GM12878 (cell line): ENCODE results near the gene FUBP3. TPM values are rescaled to one million over a fixed set of nuclear protein-coding genes. Genes with fewer than 3 reads are reported as not detected.

Experiments used
- ATAC-seq: fragments of 200-7000 bp; cut with Tn5 transposase; 3 replicates; pipeline ENCODE4 v1.9.1; 2020; ENCODE audit warnings: mild to moderate bottlenecking, moderate library complexity
- BruUV-seq: library from RNA; stranded (reverse); fragments of 400-500 nt; replicated peaks from 2 replicates; lab custom pipeline; 2021; lab: Mats Ljungman, UMichigan
- CTCF ChIA-PET: fragments of 300-600 bp; sonication (Branson Sonifier 250); formaldehyde crosslinking; extraction: SDS; loops from one replicate; lab custom pipeline; 2021; ENCODE audit warnings: inconsistent platforms; lab: Yijun Ruan, JAX
- POLR2A ChIA-PET: fragments of 350-600 bp; formaldehyde crosslinking; extraction: SDS; loops from one replicate; lab custom pipeline; 2021; ENCODE audit warnings: inconsistent platforms; lab: Charles Lee
- RAD21 ChIA-PET: fragments of 300-600 bp; sonication (Branson Sonifier 250); formaldehyde crosslinking; loops from one replicate; lab custom pipeline; 2023; ENCODE audit warnings: antibody characterized with exemption; ENCODE audit not compliant: unreplicated experiment; lab: Charles Lee
- SMC1A ChIA-PET: fragments of 300-600 bp; sonication (Branson Sonifier 250); formaldehyde crosslinking; loops from one replicate; lab custom pipeline; 2023; ENCODE audit not compliant: unreplicated experiment, uncharacterized antibody; lab: Charles Lee
- DNase-seq: peaks from one replicate; pipeline ENCODE4 v3.0.0-alpha.2; 2011; ENCODE audit warnings: low read depth, low spot score
- FAIRE-seq: peaks from 3 replicates; lab custom pipeline; 2011; peaks lifted over from hg19 to GRCh38; lab: Jason Lieb, UNC
- H2AFZ ChIP-seq: 2 replicates; pipeline ENCODE4 v1.6.0; 2011; ENCODE audit warnings: low read depth, low read length, control low read depth; ENCODE audit not compliant: control insufficient read depth
- H3K27ac ChIP-seq: 2 replicates; pipeline ENCODE4 v1.5.1; 2011; ENCODE audit warnings: control low read depth; ENCODE audit not compliant: control insufficient read depth, insufficient read depth
- H3K27me3 ChIP-seq, 2 experiments: replicated peaks in 1 of 2; 2 replicates each; pipeline versions ENCODE4 v1.6.0 to v1.6.1; 2011; ENCODE audit warnings: low read length in 1 of 2; ENCODE audit not compliant: control insufficient read depth in 2 of 2, insufficient read depth in 2 of 2
- H3K36me3 ChIP-seq, 2 experiments: 2 replicates each; pipeline ENCODE4 v1.5.1; 2011; ENCODE audit warnings: low read length in 1 of 2; ENCODE audit not compliant: control insufficient read depth in 2 of 2, insufficient read depth in 2 of 2
- H3K4me1 ChIP-seq: 2 replicates; pipeline ENCODE4 v1.6.1; 2011; ENCODE audit warnings: mild to moderate bottlenecking, low read length, moderate library complexity, mixed read lengths; ENCODE audit not compliant: control insufficient read depth, insufficient read depth
- H3K4me2 ChIP-seq: 2 replicates; pipeline ENCODE4 v1.6.0; 2011; ENCODE audit warnings: control low read depth; ENCODE audit not compliant: control insufficient read depth, insufficient read depth
- H3K4me3 ChIP-seq: fragments of 200-600 bp; sonication (generic); 2 replicates; pipeline ENCODE4 v1.5.1; 2016
- H3K79me2 ChIP-seq: 2 replicates; pipeline ENCODE4 v1.6.0; 2011; ENCODE audit warnings: low read length; ENCODE audit not compliant: control insufficient read depth, insufficient read depth
- H3K9ac ChIP-seq: 2 replicates; pipeline ENCODE4 v1.8.0; 2011; ENCODE audit warnings: low read length, control low read depth, mixed read lengths; ENCODE audit not compliant: control insufficient read depth, insufficient read depth
- H3K9me3 ChIP-seq: replicated peaks from 3 replicates; pipeline ENCODE4 v1.5.1; 2011; ENCODE audit warnings: mild to moderate bottlenecking, low read length; ENCODE audit not compliant: control insufficient read depth, insufficient read depth
- H4K20me1 ChIP-seq: 2 replicates; pipeline ENCODE4 v1.6.0; 2011; ENCODE audit not compliant: control insufficient read depth, insufficient read depth
- ASH2L ChIP-seq: fragments of 300-600, 200-600 bp; sonication (generic); IDR thresholded peaks from 2 replicates; pipeline ENCODE4 v1.6.1; 2017; ENCODE audit warnings: low read depth, mild to moderate bottlenecking, borderline replicate concordance
- CBX3 ChIP-seq: fragments of 200-600 bp; sonication (generic); IDR thresholded peaks from 2 replicates; pipeline ENCODE4 v1.6.1; 2016; ENCODE audit warnings: low read depth, borderline replicate concordance
- CEBPB ChIP-seq, 2 experiments: fragments of 150-350 bp in 1 of 2; IDR thresholded peaks; 2 replicates each; pipeline ENCODE4 v1.6.1; 2012 to 2014; ENCODE audit warnings: low read depth in 2 of 2, low read length in 2 of 2, borderline replicate concordance in 1 of 2, inconsistent platforms in 1 of 2
- CUX1 ChIP-seq: IDR thresholded peaks from 2 replicates; pipeline ENCODE4 v1.6.1; 2012; ENCODE audit warnings: improper control_type of control experiment, low read depth, low read length; ENCODE audit not compliant: insufficient replicate concordance
- EED ChIP-seq: sonication (generic); IDR thresholded peaks from 2 replicates; pipeline ENCODE4 v1.6.1; 2016; ENCODE audit warnings: antibody characterized with exemption, low read depth
- MYB ChIP-seq: fragments of 150-350 bp; IDR thresholded peaks from 2 replicates; pipeline ENCODE4 v1.6.1; 2014; ENCODE audit warnings: mild to moderate bottlenecking, low read depth, low read length, borderline replicate concordance
- NR2C1 ChIP-seq: fragments of 450-650 bp; IDR thresholded peaks from 2 replicates; pipeline ENCODE4 v1.6.1; 2017; ENCODE audit warnings: antibody characterized with exemption, mild to moderate bottlenecking, moderate library complexity
- SMAD5 ChIP-seq: IDR thresholded peaks from 2 replicates; pipeline ENCODE4 v1.6.1; 2016; ENCODE audit warnings: antibody characterized with exemption, low read depth
- ZSCAN29 ChIP-seq: fragments of 450-650 bp; IDR thresholded peaks from 2 replicates; pipeline ENCODE4 v1.6.1; 2017; ENCODE audit warnings: mild to moderate bottlenecking, moderate library complexity
- WGBS: methylation state at CpG from one replicate; pipeline ENCODE4 v1.1.6; 2016; ENCODE audit warnings: low lambda C conversion rate; ENCODE audit not compliant: insufficient replicate concordance, insufficient coverage; ENCODE audit errors: missing lambda C conversion rate; 5-methylcytosine and 5-hydroxymethylcytosine counted together
- in situ Hi-C: fragments of 300-500 bp; cut with MboI; formaldehyde crosslinking; loops from 9 replicates; pipeline ENCODE4 v1.14.3; 2018; ENCODE audit warnings: mixed read lengths
- intact Hi-C: fragments of 100-400 bp; cut with micrococcal nuclease; formaldehyde crosslinking; loops from one replicate; pipeline ENCODE4 v1.14.2; 2022; ENCODE audit not compliant: unreplicated experiment
- polyA plus RNA-seq, 11 experiments: library from polyadenylated mRNA; depleted of rRNA in 4 of 11; unstranded in 6 of 11; stranded (reverse) in 5 of 11; fragments of >200 nt; fragmentation: Nextera tagmentation in 4 of 11; fragmentation: Illumina TruSeq in 1 of 11; extraction: Ambion mirVana in 4 of 11; extraction: Trizol in 1 of 11; gene quantifications; 1 replicate in 1 of 11; 2 replicates in 10 of 11; pipeline versions ENCODE4 v1.2.1 to v1.2.3, GENCODE V29; 2011 to 2016; ENCODE audit warnings: inconsistent platforms in 2 of 11, missing spikeins in 2 of 11, low read depth in 1 of 11
- total RNA-seq, 4 experiments: library from RNA; depleted of rRNA in 3 of 4; stranded (reverse); fragments of >200 nt in 3 of 4; fragmentation: Illumina TruSeq in 1 of 4; extraction: Trizol in 1 of 4; gene quantifications; 2 replicates each; pipeline versions ENCODE4 v1.2.1 to v1.2.3, GENCODE V29; 2013 to 2021

FUBP3 gene
- total and polyA plus RNA-seq, 10 of the 15 experiments (the other 5 are each of a cell fraction or from before 2014, with no cell fraction given) = 2.4 to 49.4 (median 37.2) TPM

- no peak for TF ChIP-seq CUX1
- TF ChIP-seq EED = no peak
- no peak for TF ChIP-seq CEBPB (IDR thresholded peaks at IDR 0.05; ENCODE audit: borderline replicate concordance in 1 of 2, low read depth in 2 of 2, low read length in 2 of 2)
- TF ChIP-seq SMAD5 = no peak
- TF ChIP-seq CBX3 = no peak
- TF ChIP-seq NR2C1 = no peak
- no peak for TF ChIP-seq MYB
Measured at GRCh38 chr9:130536701-130537107, 42.7 kb upstream of the FUBP3 start (continued).

- DNase-seq = no peak
- in situ Hi-C loops = no loop called here
- Histone ChIP-seq H3K9ac (no peak overlapping the region), H3K9me3 (no peaks in the 10 kb centered on the region), H3K27me3 (peaks cover 4 to 8% of the 10 kb centered on the region in 2 experiments), H3K4me3 (no peak overlapping the region), H3K4me2 (no peak overlapping the region), H3K27ac (no peak overlapping the region), H3K36me3 (no peaks in the 10 kb centered on the region), H3K79me2 (no peaks in the 10 kb centered on the region), H4K20me1 (no peaks in the 10 kb centered on the region), H2AFZ (no peak overlapping the region), H3K4me1 (no peaks in the 10 kb centered on the region)
- WGBS = 2% methylated on average over 25 of the region's 25 CpGs
- ChIA-PET SMC1A (no interaction called here), RAD21 (no interaction called here), POLR2A (no interaction called here), CTCF (no interaction called here)
- BruUV-seq = no TSS peak
- no peak for TF ChIP-seq ASH2L
- no peak for TF ChIP-seq ZSCAN29
- intact Hi-C loops = no loop called here
- no peak for FAIRE-seq
- no peak for ATAC-seq
Measured at GRCh38 chr9:130537346-130538050, 41.9 kb upstream of the FUBP3 start.
